GM19238 (cell line): ENCODE results near the gene RNF113B.

Source experiments
- DNase-seq: peaks from one replicate; pipeline ENCODE4 v3.0.0; 2011; ENCODE audit warnings: low spot score; ENCODE audit not compliant: insufficient read length

RNF113B gene

GRCh38 chr13:98176777-98177608, at the start of gene RNF113B:
Gene RNF113B, minus strand, starts transcription at chr13:98177269. Its CDS starts 33 bp downstream, at chr13:98177236.
- DNase-seq: no peak

DNA sequence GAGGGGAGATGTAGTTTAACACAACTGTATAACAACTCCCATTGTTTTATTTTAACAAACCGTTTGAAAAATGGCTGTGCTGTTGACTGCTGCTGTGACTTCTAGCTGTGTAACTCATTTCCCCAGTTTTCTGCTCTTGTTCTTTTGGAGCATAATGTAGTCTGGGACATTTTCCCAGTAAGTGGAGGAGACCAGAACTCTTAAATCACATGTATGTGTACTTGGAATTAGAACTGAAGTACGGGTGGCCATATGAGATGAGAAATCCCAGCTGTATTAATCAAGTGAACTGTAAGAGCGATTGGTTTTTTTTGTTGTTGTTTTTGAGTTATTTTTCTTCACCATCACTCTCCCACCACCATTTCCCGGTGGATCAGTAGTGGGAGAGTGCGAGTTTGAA, 49.4 kb upstream of the RNF113B start:
- DNase-seq: no peak

DNA sequence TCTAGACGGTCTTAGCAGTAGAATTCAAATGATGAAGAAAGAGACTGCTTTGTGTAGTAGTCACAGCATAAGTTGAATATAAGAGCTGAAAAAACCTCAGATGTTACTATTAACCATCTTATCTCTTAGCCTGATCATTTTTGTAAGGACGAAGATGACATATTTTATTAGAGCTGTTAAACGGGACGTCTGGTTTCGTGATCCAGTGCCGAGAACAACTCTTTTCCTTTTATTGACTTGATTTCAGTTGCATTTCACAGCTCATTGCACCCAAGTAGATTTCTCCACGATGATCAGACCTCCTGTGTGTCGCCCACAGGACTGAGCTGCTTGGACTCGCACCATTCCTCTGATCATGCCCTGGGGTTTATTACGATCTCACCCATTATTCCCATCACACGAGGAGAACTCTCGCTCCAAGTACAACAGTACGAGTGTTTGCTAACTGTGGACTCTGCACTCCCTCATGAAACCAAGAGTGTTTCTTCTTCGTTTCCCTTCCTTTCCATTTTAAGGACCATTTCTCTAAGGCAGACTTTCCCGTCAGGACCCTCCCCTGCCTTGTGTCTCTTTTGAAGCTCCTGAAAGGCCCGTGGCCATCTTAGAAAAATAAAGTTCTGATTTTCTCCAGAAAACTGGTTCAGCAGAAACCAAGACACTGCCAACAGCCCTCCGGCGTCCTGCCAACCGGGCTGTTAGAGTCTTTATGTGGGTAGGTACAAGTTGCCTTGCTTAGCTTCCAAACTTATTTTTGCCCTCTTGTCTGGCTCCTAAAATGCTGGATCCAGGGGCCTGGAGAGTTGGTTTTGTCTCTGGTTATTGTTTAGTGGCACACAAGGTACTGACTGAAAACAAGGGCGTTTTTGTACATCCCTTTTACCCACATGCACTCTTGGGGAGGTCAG, 48.2 kb upstream of the RNF113B start:
- no peak for DNase-seq

- DNase-seq: no peak
These were observed 47.5 kb upstream of the RNF113B start for GRCh38 chr13:98224557-98224956.

GRCh38 chr13:98223741-98224140, 46.7 kb upstream of the RNF113B start:
- DNase-seq: no peak

GRCh38 chr13:98222816-98223215, 45.7 kb upstream of the RNF113B start:
- no peak for DNase-seq

- DNase-seq: no peak
These were observed 45.0 kb upstream of the RNF113B start for GRCh38 chr13:98222081-98222554.

GRCh38 chr13:98221234-98221633, 44.2 kb upstream of the RNF113B start:
- no peak for DNase-seq

DNA sequence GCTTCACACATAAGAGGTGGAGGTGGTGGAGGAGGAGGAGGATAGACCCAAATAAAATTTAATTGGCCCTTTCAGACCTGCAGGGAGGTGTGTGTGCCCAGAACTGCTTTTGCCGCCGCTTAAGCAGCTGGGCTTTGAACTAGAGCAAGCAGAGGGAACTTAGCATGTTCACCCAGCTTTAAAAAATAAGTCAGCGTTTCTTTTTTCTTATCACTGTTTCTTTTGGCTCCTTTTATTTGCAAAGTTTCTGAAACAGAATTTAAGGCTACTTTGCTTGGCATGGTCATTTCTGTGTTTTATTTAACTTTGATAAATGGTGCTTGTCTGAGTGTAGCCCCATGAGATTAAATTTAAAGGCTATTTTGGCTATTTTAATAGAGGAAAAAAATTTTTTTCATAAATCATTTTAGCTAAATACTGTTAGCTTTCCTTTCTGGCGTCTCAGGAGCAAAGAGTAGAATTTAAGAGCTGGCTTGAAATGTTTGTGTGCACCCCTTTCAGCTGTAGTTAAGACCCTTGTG, 43.3 kb upstream of the RNF113B start:
- no peak for DNase-seq

GRCh38 chr13:98219685-98220084, 42.6 kb upstream of the RNF113B start:
- DNase-seq: no peak

DNA sequence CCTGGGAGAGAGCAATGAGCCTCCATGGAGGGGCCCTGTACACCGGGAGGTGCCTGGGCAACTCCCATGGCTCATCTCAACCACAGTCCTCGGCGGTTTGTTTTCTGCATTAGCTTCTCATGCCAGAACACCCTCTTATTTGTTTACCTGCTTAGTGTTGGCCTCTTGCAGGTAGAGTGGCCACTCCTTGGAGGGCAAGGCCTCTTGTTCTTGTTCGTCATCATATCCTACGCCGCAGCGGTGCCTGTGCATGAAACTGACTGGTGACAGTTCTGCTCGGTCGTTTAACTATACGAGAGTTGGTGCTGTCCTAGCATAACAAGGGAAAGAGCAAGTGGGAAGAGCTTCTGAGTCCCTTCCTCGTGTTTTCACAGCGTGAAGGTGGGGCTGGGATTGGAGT, 40.5 kb upstream of the RNF113B start:
- DNase-seq: no peak

GRCh38 chr13:98216711-98217285, 39.7 kb upstream of the RNF113B start:
- DNase-seq: no peak

- DNase-seq: no peak
These were observed 39.1 kb upstream of the RNF113B start for GRCh38 chr13:98216135-98216565.

DNA sequence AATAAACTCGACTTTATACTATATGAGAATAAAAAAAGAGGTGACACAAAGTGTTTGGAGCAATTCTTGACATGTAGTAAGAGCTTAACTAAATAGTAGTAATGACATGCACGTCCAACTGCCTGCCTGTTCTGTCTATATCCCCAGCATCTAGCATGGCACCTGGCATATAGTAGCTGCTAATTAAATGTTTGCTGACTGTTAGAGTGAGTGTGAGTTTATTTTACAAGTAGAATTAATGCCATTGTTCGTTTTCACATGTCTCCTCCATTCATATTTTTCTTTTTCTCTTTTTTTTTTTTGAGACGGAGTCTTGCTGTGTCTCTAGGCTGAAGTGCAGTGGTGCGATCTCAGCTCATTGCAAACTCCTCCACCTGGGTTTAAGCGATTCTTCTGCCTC, 38.4 kb upstream of the RNF113B start:
- DNase-seq: no peak

GRCh38 chr13:98214707-98215106, 37.6 kb upstream of the RNF113B start:
- no peak for DNase-seq

DNA sequence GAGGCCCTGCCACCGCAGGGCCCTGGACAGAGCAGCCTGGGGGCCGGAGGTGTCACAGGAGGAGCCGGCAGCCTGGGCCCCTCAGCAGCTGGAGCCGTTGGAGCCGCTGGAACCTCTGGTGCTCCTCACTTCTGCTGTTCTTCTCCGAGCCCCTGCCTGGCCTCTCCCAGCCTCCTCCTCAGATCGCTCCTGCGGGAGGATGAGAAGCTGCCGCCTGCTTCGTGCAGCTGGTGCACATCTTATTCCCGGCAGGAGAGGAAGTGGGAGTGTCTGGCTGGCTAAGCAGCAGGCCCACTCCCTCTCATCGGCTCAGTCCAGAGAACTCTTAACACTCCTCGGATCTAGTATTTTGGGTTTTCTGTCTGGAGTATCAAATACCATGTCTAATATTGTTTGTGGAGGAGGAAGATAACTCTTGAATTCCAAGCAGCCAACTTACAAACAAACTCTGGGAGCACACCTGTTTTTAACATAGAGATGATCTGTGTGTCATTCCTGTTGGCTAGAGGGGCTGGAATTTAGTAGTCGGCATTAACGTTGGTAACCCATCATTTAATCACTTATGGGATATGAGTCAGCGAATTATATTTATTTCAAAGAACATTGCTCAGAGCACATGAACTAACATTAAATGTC, 37.1 kb upstream of the RNF113B start:
- DNase-seq: no peak

- DNase-seq: no peak
These were observed 36.3 kb upstream of the RNF113B start for GRCh38 chr13:98213354-98213753.

DNA sequence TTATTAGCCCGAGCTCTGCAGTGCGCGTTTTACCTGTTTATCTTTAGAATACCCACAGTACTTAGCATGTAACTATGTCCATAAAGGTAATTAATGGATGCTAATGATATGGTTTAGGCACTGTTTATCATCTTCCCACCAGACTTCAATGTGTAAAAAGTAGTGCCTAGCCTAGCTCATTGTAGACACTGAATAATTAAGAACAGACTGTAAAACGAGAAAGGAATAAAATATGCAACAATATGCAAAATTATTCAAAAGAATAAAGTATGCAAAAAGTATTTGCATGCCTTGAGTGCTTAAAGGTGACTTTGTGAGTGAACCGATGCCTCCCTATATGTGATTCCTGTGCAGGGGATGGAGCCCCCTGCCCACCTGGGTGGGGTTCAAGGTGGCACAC, 35.7 kb upstream of the RNF113B start:
- no peak for DNase-seq

- no peak for DNase-seq
These were observed 31.5 kb upstream of the RNF113B start for GRCh38 chr13:98208606-98209005.

GRCh38 chr13:98207416-98207815, 30.3 kb upstream of the RNF113B start:
- DNase-seq: no peak

DNA sequence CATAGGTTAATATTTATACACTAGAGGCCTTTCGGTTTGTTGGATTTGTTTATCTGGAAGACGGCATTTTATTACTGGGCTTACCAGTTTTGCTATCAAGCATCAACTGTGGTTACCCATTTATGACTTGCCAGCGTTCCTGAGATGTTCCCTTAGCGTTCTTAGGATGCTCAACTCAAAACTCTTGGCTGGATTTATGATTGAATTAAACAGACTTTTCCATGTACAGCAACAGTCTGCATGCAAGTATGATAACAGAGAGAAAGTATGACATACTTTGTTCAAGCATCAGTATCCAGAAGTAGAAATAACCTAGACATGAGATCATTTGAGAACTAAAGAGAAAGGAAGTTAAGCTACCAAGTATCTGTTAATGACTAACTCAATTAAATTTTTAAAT, 29.9 kb upstream of the RNF113B start:
- no peak for DNase-seq
